Sigmoid colon (tissue), 4 donors: ENCODE measurements around the gene C22orf31.

Source experiments
- CTCF ChIP-seq, 4 experiments: fragments of 450-650 bp in 3 of 4; fragments of 200-600 bp in 1 of 4; IDR thresholded peaks; one replicate each; pipeline ENCODE4 v1.5.1; 2016 to 2019; ENCODE audit warnings: antibody characterized with exemption in 4 of 4, mild to moderate bottlenecking in 3 of 4, moderate library complexity in 2 of 4
- POLR2AphosphoS5 ChIP-seq, 4 donors: sonication (generic); formaldehyde crosslinking; IDR thresholded peaks; one replicate each; pipeline ENCODE4 v1.6.1; 2017; ENCODE audit warnings: antibody characterized with exemption in 4 of 4

GRCh38 chr22:29078869-29079207 lies 17.2 kb upstream of the C22orf31 start:
- TF ChIP-seq CTCF (IDR thresholded peaks at IDR 0.05) (no peak), POLR2AphosphoS5 (IDR thresholded peaks at IDR 0.05) (no peak)
